Stimulated activated CD4-positive, alpha-beta T cell treated with anti-CD3 and anti-CD28 coated beads, Interleukin-4, amount 100 ng/mL, for 4 hours (primary cell): ENCODE results near the gene TPPP2.
A peak's percentile ranks its signal among the peaks of the same experiment; 100 is the strongest.

Experiments
- DNase-seq, 2 experiments: peaks; one replicate each; pipeline ENCODE4 v3.0.0-alpha.2; 2020

Gene TPPP2

DNA sequence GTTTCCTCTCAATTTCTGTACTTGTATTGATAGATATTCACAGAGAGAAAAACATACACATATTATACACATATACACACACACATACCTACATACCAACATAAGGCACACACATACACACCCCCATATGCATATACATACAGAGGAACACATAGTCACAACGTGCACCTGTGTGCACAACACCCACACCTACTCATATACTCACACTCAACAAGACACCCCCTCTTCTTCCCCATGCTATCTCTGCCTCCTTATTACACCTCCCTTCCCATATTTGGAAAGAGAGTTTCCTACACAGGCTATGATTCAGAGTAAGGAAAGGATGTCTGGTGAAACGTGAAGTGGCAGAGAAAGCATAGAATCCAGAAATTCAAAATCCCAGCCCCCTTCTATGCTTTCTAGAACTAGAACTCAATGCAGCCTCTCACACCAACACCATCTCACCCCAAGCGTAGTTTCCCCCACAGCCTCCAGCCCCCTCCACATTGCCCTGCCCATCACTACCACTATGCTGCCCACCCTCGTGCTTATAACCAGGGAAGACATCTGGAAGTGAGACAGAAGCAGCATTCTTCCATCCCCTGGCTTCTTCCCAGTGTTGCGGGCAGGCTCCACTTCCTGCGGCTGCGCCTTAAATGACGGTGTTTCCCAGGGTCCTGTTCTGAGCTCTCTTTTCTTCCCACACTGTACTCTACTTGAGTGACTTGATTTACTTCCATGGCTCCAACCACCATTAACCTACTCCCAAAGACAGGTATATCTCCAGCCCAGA is 30.0 kb downstream of the TPPP2 start:
- DNase-seq = no peak

GRCh38 chr14:21060614-21061346 is 30.8 kb downstream of the TPPP2 start:
- no peak for DNase-seq

DNA sequence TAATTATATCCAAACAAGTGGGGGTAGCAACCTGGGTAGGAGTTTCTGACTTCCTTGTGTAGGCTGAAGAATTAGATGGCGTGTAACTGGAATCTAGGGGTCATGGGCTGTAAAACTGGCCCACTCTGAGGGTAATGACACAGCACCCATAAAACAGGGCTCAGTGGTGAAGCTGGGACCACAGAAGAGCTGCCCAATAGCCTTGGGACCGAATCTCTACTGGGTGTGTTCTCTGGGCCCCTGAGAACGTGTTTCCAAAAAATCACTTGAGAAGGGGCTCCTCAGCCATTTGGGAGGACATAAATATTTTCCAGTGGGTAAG is 31.3 kb downstream of the TPPP2 start:
- DNase-seq = no peak

DNA sequence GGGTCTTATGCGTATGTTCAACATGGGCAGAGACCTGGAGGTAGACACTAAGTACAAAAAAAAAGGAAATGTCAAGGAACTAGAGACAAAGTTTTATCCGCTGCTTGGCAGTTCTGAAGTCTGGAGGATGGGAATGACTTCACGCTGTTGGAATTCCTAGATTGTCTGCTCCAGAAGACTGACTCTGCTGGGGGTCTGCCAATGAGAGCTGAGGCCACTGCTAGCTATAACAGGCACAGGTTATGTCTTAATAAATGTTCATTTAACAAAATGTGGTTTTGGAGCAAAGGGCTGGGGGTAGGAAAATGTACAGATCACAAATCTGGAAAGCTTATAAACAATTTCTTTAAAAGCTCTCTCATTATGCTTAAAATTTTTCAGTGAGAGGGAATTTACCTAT is 33.5 kb downstream of the TPPP2 start:
- DNase-seq = no peak

DNA sequence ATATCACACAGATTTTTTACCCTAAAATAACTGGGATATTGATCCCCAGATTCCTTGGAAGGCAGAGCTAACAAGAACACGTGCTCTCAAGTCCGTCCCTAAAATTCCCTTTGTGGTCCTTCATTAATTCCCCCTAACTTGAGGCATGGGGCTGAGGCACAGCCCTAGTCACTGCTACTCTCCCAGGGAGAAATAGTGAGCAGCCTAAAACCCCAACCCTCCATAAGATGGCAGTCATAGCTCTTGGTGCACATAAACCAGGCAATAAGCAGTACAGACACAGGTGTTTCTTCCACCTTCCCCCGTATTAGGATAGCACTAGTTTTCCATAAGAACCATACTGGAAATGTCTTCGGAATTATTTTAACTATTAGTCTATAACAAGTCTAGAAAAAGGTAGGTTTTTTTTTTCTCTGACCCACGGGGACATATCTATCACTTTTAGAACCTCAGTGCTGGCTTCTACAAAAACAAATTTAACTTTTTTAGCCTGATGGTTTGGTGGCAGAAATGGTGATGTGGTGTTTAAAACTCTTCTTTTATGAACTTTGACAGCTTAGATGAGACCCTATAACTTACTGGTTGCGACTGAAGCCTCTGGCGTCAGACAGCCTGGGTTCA is 37.0 kb downstream of the TPPP2 start:
- no peak for DNase-seq

- peak in 1 of 2 experiments; percentile 41 for DNase-seq
Observed at GRCh38 chr14:21068521-21069387, 38.7 kb downstream of the TPPP2 start.

DNA sequence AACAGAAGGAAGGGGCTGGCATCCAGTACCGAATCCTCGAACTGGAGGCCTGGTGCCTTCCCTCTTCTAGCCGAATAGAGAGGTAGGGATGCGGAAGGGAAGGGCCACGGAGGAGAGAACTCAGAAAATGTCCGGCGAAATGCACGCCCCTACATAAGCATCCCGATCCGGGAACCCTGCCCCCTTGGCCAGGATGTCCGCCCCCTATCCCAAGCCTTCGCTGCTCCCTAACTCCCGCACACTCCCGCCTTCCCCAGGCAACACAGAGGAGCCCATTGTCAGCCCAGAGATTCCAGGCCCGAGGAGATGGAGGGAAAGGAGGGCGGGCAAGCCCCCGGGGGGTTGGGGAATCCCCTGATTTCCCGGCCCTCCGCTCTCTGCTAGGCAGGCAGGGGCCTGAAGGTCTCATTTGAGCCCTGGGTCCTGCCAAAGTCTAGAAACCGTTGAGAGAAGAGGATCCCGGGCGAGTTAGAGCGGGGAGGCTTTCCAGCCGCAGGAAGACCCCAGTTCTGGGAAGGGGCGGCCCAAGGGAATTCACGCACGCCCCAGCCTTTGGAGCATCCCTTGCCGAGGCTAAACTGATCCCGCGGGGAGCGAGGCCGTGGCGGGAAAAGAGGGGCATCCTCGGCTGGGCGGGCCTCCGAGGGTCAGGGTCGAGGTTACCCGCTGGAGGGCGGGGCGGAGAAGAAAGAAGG is 39.5 kb downstream of the TPPP2 start:
- DNase-seq = no peak

- peak; percentile 8 to 34 for DNase-seq
Observed at GRCh38 chr14:21070083-21070609, 40.1 kb downstream of the TPPP2 start, which contains the start of gene ARHGEF40. Gene ARHGEF40 (plus strand): TSS chr14:21070304. CDS start chr14:21070397, 93 bp downstream.

- no peak for DNase-seq
Observed at GRCh38 chr14:21070610-21071224, 40.7 kb downstream of the TPPP2 start.

DNA sequence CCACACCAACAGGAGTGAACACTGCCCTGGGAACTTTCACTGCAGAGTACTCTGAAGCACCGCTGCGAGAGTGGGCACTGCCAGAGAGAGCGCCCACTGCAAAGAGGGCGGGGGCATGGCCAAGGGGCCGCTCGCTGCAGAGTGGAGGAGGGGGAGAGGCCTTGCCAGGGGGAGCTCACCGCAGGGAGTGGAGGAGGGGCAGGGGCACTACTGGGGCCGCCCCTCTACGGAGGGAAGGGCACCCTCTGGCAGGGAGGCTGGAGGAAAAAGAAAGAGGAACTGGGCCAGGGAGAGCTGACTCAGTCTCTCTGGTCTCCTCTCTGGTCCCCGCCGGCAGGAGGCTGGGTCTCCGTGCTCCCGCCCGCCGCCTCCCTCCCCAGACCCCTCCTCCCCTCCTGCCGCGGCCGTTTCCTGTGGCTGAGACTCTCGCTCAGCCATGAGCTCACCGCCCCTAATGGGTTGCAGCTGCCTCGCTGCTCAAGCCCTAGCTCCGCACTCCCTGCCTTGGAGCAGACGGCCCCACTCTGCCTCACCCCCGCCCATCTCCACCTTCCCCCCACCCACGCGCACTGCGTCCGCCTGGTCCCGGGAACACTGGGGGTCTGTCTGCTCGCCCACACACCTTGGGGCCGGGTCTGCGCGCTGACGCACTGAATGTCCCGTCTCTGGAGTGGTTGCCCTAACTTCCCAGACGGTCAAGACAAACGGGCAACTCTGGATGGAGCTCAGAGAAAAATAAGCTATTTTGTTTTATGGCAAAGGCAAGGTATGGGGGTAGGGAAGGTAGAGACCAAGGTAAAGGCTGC is 41.4 kb downstream of the TPPP2 start:
- DNase-seq = peak; percentile 18 to 37

- no peak for DNase-seq
Observed at GRCh38 chr14:21072031-21072473, 42.0 kb downstream of the TPPP2 start.

- DNase-seq = no peak
Observed at GRCh38 chr14:21072781-21073339, 42.8 kb downstream of the TPPP2 start.

DNA sequence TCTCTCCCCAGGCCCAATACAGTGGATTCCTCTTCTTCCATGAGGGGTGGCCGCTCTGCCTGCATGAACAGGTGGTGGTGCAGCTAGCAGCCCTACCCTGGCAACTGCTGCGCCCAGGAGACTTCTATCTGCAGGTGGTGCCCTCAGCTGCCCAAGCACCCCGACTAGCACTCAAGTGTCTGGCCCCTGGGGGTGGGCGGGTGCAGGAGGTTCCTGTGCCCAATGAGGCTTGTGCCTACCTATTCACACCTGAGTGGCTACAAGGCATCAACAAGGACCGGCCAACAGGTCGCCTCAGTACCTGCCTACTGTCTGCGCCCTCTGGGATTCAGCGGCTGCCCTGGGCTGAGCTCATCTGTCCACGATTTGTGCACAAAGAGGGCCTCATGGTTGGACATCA is 43.9 kb downstream of the TPPP2 start:
- DNase-seq = no peak

DNA sequence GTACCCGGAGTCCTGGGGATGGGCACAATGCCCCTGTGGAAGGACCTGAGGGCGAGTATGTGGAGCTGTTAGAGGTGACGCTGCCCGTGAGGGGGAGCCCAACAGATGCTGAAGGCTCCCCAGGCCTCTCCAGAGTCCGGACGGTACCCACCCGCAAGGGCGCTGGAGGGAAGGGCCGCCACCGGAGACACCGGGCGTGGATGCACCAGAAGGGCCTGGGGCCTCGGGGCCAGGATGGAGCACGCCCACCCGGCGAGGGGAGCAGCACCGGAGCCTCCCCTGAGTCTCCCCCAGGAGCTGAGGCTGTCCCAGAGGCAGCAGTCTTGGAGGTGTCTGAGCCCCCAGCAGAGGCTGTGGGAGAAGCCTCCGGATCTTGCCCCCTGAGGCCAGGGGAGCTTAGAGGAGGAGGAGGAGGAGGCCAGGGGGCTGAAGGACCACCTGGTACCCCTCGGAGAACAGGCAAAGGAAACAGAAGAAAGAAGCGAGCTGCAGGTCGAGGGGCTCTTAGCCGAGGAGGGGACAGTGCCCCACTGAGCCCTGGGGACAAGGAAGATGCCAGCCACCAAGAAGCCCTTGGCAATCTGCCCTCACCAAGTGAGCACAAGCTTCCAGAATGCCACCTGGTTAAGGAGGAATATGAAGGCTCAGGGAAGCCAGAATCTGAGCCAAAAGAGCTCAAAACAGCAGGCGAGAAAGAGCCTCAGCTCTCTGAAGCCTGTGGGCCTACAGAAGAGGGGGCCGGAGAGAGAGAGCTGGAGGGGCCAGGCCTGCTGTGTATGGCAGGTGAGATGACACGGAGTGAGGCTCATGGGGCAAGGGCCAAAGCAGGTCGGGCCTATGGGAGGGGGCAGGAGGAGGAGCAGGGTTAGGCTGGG is 44.6 kb downstream of the TPPP2 start:
- no peak for DNase-seq

- no peak for DNase-seq
Observed at GRCh38 chr14:21075719-21076437, 45.9 kb downstream of the TPPP2 start.

- DNase-seq = no peak
Observed at GRCh38 chr14:21077672-21078071, 47.7 kb downstream of the TPPP2 start.

DNA sequence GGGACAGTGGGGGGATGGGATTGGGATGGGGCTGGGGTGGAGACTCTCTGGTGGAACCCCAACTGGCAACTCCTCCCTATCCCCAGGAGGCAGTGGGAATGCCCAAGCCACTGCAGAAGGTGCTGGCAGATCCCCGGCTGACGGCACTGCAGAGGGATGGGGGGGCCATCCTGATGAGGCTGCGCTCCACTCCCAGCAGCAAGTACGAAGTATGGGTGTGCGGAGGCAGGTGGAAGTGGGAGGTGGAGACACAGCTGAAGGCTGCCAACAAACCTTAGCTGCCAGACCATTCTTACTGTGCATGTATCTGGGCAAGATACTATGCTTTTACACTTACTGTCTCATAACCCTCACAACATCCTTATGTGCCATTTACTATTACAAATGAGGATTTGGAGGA is 48.3 kb downstream of the TPPP2 start:
- no peak for DNase-seq

GRCh38 chr14:21078726-21079125 is 48.7 kb downstream of the TPPP2 start:
- DNase-seq = no peak
